Endothelial cell of umbilical vein (primary cell): ENCODE measurements around the gene ANKHD1. TPM values are rescaled to one million over a fixed set of nuclear protein-coding genes. Genes with fewer than 3 reads are reported as not detected.

ENCODE experiments used
- BruUV-seq: library from RNA; stranded (reverse); fragments of 400-500 nt; replicated peaks from 2 replicates; lab custom pipeline; 2021; lab: Mats Ljungman, UMichigan
- CTCF ChIA-PET: fragments of 300-600, 350-600 bp; sonication (Branson Sonifier 250); formaldehyde crosslinking; loops from one replicate; lab custom pipeline; 2021; ENCODE audit warnings: antibody characterized with exemption, inconsistent platforms; lab: Charles Lee
- POLR2A ChIA-PET: fragments of 300-600, 350-600 bp; sonication (Branson Sonifier 250); formaldehyde crosslinking; loops from one replicate; lab custom pipeline; 2021; ENCODE audit warnings: antibody characterized with exemption, inconsistent platforms; lab: Charles Lee
- DNase-seq: peaks from one replicate; pipeline ENCODE4 v3.0.0-alpha.2; 2011; ENCODE audit warnings: low read depth, low spot score
- FAIRE-seq: peaks from 2 replicates; lab custom pipeline; 2011; peaks lifted over from hg19 to GRCh38; lab: Jason Lieb, UNC
- H2AFZ ChIP-seq: 2 replicates; pipeline ENCODE4 v1.6.0; 2012; ENCODE audit warnings: low read depth, low read length, control low read depth, inconsistent platforms
- H3K27ac ChIP-seq: 2 replicates; pipeline ENCODE4 v1.5.1; 2011; ENCODE audit warnings: low read depth, mild to moderate bottlenecking, control low read depth, low read length, moderate library complexity; ENCODE audit not compliant: insufficient read depth
- H3K27me3 ChIP-seq, 2 experiments: 2 replicates each; pipeline versions ENCODE4 v1.6.0 to v1.6.1; 2011; ENCODE audit warnings: low read length in 2 of 2, mixed read lengths in 1 of 2; ENCODE audit not compliant: control insufficient read depth in 2 of 2, insufficient read depth in 2 of 2
- H3K36me3 ChIP-seq, 2 experiments: 2 replicates in 1 of 2; 3 replicates in 1 of 2; pipeline ENCODE4 v1.5.1; 2011; ENCODE audit warnings: low read length in 2 of 2, mild to moderate bottlenecking in 1 of 2, moderate library complexity in 1 of 2; ENCODE audit not compliant: control insufficient read depth in 2 of 2, insufficient read depth in 2 of 2; ENCODE audit errors: extremely low read depth in 1 of 2
- H3K4me1 ChIP-seq: 3 replicates; pipeline ENCODE4 v1.5.1; 2011; ENCODE audit warnings: mild to moderate bottlenecking, low read length; ENCODE audit not compliant: control insufficient read depth, insufficient read depth; ENCODE audit errors: extremely low read depth
- H3K4me2 ChIP-seq: 2 replicates; pipeline ENCODE4 v1.6.1; 2011; ENCODE audit warnings: low read length, control low read depth, mixed read lengths; ENCODE audit not compliant: insufficient read depth
- H3K4me3 ChIP-seq, 3 experiments: fragments of 200-600 bp in 1 of 3; sonication (generic), shearing (Covaris generic) in 1 of 3; replicated peaks in 1 of 3; 2 replicates each; pipeline ENCODE4 v1.5.1; 2011 to 2016; ENCODE audit warnings: control low read depth in 3 of 3, low read length in 3 of 3, mild to moderate bottlenecking in 2 of 3, inconsistent platforms in 1 of 3, low read depth in 1 of 3, moderate library complexity in 1 of 3; ENCODE audit not compliant: insufficient read depth in 1 of 3
- H3K79me2 ChIP-seq: 2 replicates; pipeline ENCODE4 v1.6.0; 2012; ENCODE audit warnings: low read length, inconsistent platforms; ENCODE audit not compliant: control insufficient read depth, insufficient read depth
- H3K9ac ChIP-seq: replicated peaks from 2 replicates; pipeline ENCODE3; 2011; ENCODE audit warnings: low read length, control low read depth; ENCODE audit not compliant: insufficient read depth; ENCODE audit errors: extremely low read depth
- H3K9me1 ChIP-seq: replicated peaks from 3 replicates; pipeline ENCODE4 v1.6.0; 2011; ENCODE audit warnings: mild to moderate bottlenecking, low read length; ENCODE audit not compliant: control insufficient read depth, insufficient read depth; ENCODE audit errors: extremely low read depth
- H3K9me3 ChIP-seq: replicated peaks from 2 replicates; pipeline ENCODE4 v1.5.1; 2012; ENCODE audit warnings: low read length, inconsistent platforms; ENCODE audit not compliant: control insufficient read depth, insufficient read depth
- H4K20me1 ChIP-seq: replicated peaks from 2 replicates; pipeline ENCODE3; 2011; ENCODE audit warnings: mild to moderate bottlenecking, low read length; ENCODE audit not compliant: control insufficient read depth, insufficient read depth; ENCODE audit errors: extremely low read depth
- EZH2 ChIP-seq: IDR thresholded peaks from 2 replicates; pipeline ENCODE4 v1.6.1; 2012; ENCODE audit warnings: borderline replicate concordance, low read depth, mild to moderate bottlenecking, moderate library complexity, low read length, inconsistent platforms; ENCODE audit not compliant: severe bottlenecking
- GATA2 ChIP-seq: IDR thresholded peaks from 2 replicates; pipeline ENCODE4 v1.7.0; 2011; ENCODE audit warnings: low read depth, mild to moderate bottlenecking, moderate library complexity, mixed read lengths, low read length; ENCODE audit not compliant: insufficient read length, insufficient read depth
- JUN ChIP-seq: IDR thresholded peaks from 2 replicates; pipeline ENCODE4 v1.6.1; 2011; ENCODE audit warnings: borderline replicate concordance, low read depth; ENCODE audit not compliant: insufficient read length, insufficient read depth
- MAX ChIP-seq: IDR thresholded peaks from 2 replicates; pipeline ENCODE4 v1.6.1; 2011; ENCODE audit not compliant: insufficient read depth, insufficient read length
- MYC ChIP-seq: IDR thresholded peaks from one replicate; pipeline ENCODE4 v1.6.1; 2011; ENCODE audit warnings: mild to moderate bottlenecking, low read depth, low read length
- POLR2A ChIP-seq: IDR thresholded peaks from 2 replicates; pipeline ENCODE4 v1.6.1; 2012; ENCODE audit warnings: low read depth, mild to moderate bottlenecking, control low read depth, low read length
- POLR2AphosphoS5 ChIP-seq: IDR thresholded peaks from 2 replicates; pipeline ENCODE4 v1.6.1; 2012; ENCODE audit warnings: low read depth, mild to moderate bottlenecking, control low read depth, low read length, moderate library complexity; ENCODE audit not compliant: insufficient read depth
- dilution Hi-C: fragments of 300-500 bp; cut with MboI; formaldehyde crosslinking; loops from one replicate; pipeline ENCODE4 v1.15.0; 2019; ENCODE audit warnings: low sequenced_read_pairs; ENCODE audit not compliant: extremely low pct_ligation_motif_present
- intact Hi-C: fragments of 100-400 bp; cut with micrococcal nuclease; formaldehyde crosslinking; loops from one replicate; pipeline ENCODE4 v1.10.0; 2022
- polyA plus RNA-seq, 4 experiments: library from polyadenylated mRNA; depleted of rRNA in 3 of 4; stranded (reverse) in 3 of 4; unstranded in 1 of 4; fragments of >200 nt; gene quantifications; 2 replicates each; pipeline versions ENCODE4 v1.2.1 to v1.2.3, GENCODE V29; 2011 to 2012; ENCODE audit warnings: missing spikeins in 1 of 4
- total RNA-seq: library from RNA; stranded (reverse); gene quantifications from 2 replicates; pipeline ENCODE4 v1.2.3, GENCODE V29; 2021
- TF ChIP-seq, protein P1 (sequence below), 2 donors: IDR thresholded peaks; 1 replicate in 1 of 2; 2 replicates in 1 of 2; pipeline ENCODE4 v1.5.1; 2011; ENCODE audit warnings: low read length in 2 of 2, mild to moderate bottlenecking in 2 of 2, moderate library complexity in 2 of 2, control low read depth in 1 of 2, inconsistent platforms in 1 of 2, low read depth in 1 of 2; ENCODE audit not compliant: insufficient read depth in 1 of 2; ENCODE audit errors: extremely low read depth in 1 of 2

The ANKHD1 gene
- total and polyA plus RNA-seq, 2 donors (not counting 3 experiments of a cell fraction or from before 2014, with no cell fraction given): 56.1 to 87.0 TPM

- Histone ChIP-seq H3K9ac (no peak overlapping the region), H3K9me3 (no peaks in the 10 kb centered on the region), H3K4me2 (no peak overlapping the region), H3K4me1 (peaks cover 7% of the 10 kb centered on the region), H4K20me1 (no peaks in the 10 kb centered on the region), H3K27me3 (no peaks in the 10 kb centered on the region), H2AFZ (no peak overlapping the region), H3K36me3 (peaks cover 0 to 2% of the 10 kb centered on the region in 2 experiments), H3K79me2 (no peaks in the 10 kb centered on the region), H3K4me3 (no peak overlapping the region), H3K9me1 (no peaks in the 10 kb centered on the region), H3K27ac (no peak overlapping the region)
- no peak for FAIRE-seq
- BruUV-seq: no TSS peak
- intact Hi-C loops: no loop called here
- dilution Hi-C loops: no loop called here
- TF ChIP-seq MAX (no peak), POLR2AphosphoS5 (no peak), JUN (no peak), GATA2 (no peak), POLR2A (no peak), EZH2 (no peak), MYC (no peak)
- TF ChIP-seq, protein P1, sequence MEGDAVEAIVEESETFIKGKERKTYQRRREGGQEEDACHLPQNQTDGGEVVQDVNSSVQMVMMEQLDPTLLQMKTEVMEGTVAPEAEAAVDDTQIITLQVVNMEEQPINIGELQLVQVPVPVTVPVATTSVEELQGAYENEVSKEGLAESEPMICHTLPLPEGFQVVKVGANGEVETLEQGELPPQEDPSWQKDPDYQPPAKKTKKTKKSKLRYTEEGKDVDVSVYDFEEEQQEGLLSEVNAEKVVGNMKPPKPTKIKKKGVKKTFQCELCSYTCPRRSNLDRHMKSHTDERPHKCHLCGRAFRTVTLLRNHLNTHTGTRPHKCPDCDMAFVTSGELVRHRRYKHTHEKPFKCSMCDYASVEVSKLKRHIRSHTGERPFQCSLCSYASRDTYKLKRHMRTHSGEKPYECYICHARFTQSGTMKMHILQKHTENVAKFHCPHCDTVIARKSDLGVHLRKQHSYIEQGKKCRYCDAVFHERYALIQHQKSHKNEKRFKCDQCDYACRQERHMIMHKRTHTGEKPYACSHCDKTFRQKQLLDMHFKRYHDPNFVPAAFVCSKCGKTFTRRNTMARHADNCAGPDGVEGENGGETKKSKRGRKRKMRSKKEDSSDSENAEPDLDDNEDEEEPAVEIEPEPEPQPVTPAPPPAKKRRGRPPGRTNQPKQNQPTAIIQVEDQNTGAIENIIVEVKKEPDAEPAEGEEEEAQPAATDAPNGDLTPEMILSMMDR (IDR thresholded peaks at IDR 0.05; ENCODE audit: extremely low read depth in 1 of 2, insufficient read depth in 1 of 2, low read depth in 1 of 2, low read length in 2 of 2): no peak
- DNase-seq: no peak
- POLR2A ChIA-PET: no interaction called here
- CTCF ChIA-PET: interaction anchor here (1.0 to 8.1 kb wide), 4 partner anchors 57 to 118 kb away, joined by 3 to 108 read pairs (median 4); partner anchors contain the start of genes CD14, HARS1 and HARS2
Measured at GRCh38 chr5:140573683-140574082, 172.1 kb downstream of the ANKHD1 start.
